Glutamatergic neuron (in vitro differentiated cells): Measurements from ENCODE around the gene POLDIP3. TPM values are rescaled to one million over a fixed set of nuclear protein-coding genes. Genes with fewer than 3 reads are reported as not detected.
A peak's percentile ranks its signal among the peaks of the same experiment; 100 is the strongest.

Experiments used
- DNase-seq: peaks from one replicate; pipeline ENCODE4 v3.0.0; 2022
- H3K27ac Mint-ChIP-seq: one replicate; pipeline ENCODE4 v1.8.0; 2020; ENCODE audit warnings: mild to moderate bottlenecking, mixed read lengths, inconsistent platforms; ENCODE audit not compliant: unreplicated experiment
- H3K27me3 Mint-ChIP-seq: one replicate; pipeline ENCODE4 v1.8.0; 2020; ENCODE audit warnings: mild to moderate bottlenecking, moderate library complexity, mixed read lengths, inconsistent platforms; ENCODE audit not compliant: unreplicated experiment
- H3K36me3 Mint-ChIP-seq: one replicate; pipeline ENCODE4 v1.8.0; 2020; ENCODE audit warnings: mild to moderate bottlenecking, mixed read lengths, inconsistent platforms; ENCODE audit not compliant: unreplicated experiment
- H3K4me1 Mint-ChIP-seq: one replicate; pipeline ENCODE4 v1.8.0; 2020; ENCODE audit warnings: mild to moderate bottlenecking, low read depth, mixed read lengths, inconsistent platforms; ENCODE audit not compliant: unreplicated experiment
- H3K4me3 Mint-ChIP-seq: one replicate; pipeline ENCODE4 v1.8.0; 2020; ENCODE audit warnings: mild to moderate bottlenecking, mixed read lengths, inconsistent platforms; ENCODE audit not compliant: unreplicated experiment
- H3K9me3 Mint-ChIP-seq: one replicate; pipeline ENCODE4 v1.8.0; 2020; ENCODE audit warnings: mild to moderate bottlenecking, moderate library complexity, mixed read lengths, inconsistent platforms; ENCODE audit not compliant: unreplicated experiment
- total RNA-seq: library from RNA; stranded (reverse); fragmentation: NEBNext Ultra II Directional; extraction: Animal tissue kit (Norgen Biotek cat#: 25700); gene quantifications from one replicate; pipeline ENCODE4 v1.2.1, GENCODE V29; 2021; ENCODE audit not compliant: unreplicated experiment
- TF ChIP-seq, protein P1 (sequence below): fragments of 200-600 bp; sonication (generic); IDR thresholded peaks from one replicate; pipeline ENCODE4 v1.5.0; 2021; ENCODE audit not compliant: partially characterized antibody, unreplicated experiment

The POLDIP3 gene
- total RNA-seq, 1 donor from 2014 or later, result 52.8 TPM

DNA sequence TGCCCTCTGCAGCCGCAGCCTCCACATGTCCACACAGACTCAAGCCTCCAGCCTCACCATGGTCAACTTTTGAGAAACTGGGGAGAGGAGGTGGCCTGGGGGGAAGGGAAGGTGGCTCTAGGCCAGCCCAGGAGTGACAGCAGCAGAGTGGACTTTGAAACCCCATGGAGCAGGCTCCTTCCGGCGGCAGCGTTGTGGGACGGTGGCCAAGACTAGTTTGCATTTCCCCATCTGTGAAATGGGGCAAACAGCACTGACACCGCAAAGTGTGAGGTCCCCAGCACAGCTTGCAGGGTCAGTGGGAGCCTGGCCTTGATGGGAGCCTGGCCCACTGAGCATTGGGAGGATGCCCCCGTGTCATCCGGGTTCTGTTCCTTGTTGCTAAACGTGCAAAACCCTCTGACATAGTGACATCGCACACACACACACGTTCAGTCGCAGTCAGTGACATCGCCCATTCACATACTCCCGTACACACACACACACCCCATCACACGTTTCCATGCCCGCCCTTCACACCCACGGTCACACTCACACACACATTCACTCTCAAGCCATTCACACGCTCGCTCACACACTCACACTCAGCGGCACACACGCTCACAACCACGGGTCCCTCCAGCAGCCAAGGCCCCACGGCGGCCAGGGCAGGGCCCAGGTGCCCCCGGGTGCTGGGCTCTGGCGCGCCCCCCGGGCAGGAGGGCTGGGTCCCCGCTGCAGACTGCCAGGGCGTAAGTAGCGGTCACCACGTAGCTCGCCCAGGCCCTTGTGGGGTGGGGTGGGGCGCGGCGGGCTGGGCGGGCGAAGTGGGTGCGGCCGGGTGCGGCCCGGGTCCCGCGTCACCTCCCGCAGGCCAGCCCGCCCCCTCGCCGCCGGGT, 33.9 kb upstream of the POLDIP3 start:
- TF ChIP-seq, protein P1, sequence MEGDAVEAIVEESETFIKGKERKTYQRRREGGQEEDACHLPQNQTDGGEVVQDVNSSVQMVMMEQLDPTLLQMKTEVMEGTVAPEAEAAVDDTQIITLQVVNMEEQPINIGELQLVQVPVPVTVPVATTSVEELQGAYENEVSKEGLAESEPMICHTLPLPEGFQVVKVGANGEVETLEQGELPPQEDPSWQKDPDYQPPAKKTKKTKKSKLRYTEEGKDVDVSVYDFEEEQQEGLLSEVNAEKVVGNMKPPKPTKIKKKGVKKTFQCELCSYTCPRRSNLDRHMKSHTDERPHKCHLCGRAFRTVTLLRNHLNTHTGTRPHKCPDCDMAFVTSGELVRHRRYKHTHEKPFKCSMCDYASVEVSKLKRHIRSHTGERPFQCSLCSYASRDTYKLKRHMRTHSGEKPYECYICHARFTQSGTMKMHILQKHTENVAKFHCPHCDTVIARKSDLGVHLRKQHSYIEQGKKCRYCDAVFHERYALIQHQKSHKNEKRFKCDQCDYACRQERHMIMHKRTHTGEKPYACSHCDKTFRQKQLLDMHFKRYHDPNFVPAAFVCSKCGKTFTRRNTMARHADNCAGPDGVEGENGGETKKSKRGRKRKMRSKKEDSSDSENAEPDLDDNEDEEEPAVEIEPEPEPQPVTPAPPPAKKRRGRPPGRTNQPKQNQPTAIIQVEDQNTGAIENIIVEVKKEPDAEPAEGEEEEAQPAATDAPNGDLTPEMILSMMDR, result no peak
- no peak for DNase-seq
- peaks cover 11% of the 10 kb centered on the region for H3K4me1 Mint-ChIP-seq

DNA sequence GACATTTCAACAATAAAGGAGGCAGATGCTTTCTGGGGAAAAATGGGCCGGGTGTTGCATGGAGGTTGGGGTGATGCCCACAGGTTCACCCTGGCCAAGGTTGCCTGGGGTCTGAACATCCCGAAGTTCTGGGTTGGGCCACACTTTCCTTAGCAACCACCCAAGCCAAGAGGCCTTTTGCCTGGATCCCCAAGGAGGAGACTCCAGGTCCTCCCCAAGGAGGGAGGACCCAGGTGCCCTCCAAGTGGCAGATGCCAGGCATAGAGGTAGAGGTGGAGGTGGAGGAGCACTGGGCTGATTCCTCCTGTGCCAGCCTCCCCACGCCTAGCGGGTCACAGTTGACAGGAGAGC, 33.3 kb upstream of the POLDIP3 start:
- Mint-ChIP-seq H3K27ac (no peak overlapping the region), H3K36me3 (no peaks in the 10 kb centered on the region), H3K9me3 (peaks cover 8% of the 10 kb centered on the region), H3K4me1 (peaks cover 11% of the 10 kb centered on the region), H3K4me3 (peak overlapping the region; percentile 98), H3K27me3 (peaks cover 5% of the 10 kb centered on the region)
- TF ChIP-seq, protein P1, result no peak
- DNase-seq, result no peak

More for the DNA sequence above, 33.9 kb upstream of the POLDIP3 start:
- Mint-ChIP-seq H3K4me3 (peak overlapping the region; percentile 98), H3K27ac (peak overlapping the region; percentile 96), H3K27me3 (peaks cover 5% of the 10 kb centered on the region), H3K9me3 (peaks cover 8% of the 10 kb centered on the region), H3K36me3 (no peaks in the 10 kb centered on the region)

DNA sequence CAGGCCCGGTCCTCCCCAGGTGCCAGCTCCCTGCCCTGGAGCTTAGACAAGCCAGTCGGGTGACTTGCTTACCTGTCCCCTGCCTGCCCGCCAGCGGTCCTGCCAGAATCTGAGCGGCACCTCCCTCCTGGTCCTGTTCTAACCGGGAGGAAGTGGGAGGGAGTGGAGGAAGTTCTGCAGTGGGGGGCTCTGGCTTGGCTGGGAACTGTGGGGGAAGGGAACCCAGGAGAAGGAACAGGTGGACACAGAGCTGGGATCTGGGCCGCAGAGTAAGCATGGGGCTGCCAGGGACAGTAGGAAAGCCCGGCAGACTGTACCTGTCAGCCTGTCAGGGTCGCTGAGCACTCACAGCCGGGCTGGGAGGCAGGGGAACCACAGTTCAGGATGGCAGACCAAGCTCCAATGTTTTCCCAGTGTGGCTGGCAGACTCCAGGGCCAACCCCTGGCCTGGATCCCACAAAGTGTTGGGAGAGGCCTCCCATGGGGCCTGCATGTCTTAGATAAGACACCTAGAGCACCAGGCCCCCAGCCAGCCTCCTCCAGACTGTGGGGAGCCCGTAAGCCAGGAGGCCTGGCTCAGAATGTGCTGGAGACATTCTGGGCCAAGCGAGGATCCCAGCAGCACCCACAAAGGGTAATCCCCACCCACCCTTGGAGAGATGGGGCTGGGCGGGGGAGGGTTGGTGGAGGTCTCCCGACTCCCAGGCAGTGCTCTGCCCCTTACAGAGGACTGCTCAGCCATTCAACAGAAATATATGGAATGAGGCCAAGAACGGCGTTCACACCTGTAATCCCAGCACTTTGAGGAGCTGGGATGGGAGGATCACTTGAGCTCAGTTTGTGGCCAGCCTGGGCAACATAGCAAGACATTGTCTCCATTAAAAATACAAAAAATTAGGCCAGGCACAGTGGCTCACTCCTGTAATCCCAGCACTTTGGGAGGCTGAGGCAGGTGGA, 32.2 kb upstream of the POLDIP3 start:
- Mint-ChIP-seq H3K27me3 (peaks cover 5% of the 10 kb centered on the region), H3K36me3 (no peaks in the 10 kb centered on the region), H3K9me3 (peaks cover 8% of the 10 kb centered on the region), H3K4me3 (peak overlapping the region; percentile 30), H3K4me1 (peaks cover 11% of the 10 kb centered on the region), H3K27ac (no peak overlapping the region)
- no peak for DNase-seq
- TF ChIP-seq, protein P1, result no peak

DNA sequence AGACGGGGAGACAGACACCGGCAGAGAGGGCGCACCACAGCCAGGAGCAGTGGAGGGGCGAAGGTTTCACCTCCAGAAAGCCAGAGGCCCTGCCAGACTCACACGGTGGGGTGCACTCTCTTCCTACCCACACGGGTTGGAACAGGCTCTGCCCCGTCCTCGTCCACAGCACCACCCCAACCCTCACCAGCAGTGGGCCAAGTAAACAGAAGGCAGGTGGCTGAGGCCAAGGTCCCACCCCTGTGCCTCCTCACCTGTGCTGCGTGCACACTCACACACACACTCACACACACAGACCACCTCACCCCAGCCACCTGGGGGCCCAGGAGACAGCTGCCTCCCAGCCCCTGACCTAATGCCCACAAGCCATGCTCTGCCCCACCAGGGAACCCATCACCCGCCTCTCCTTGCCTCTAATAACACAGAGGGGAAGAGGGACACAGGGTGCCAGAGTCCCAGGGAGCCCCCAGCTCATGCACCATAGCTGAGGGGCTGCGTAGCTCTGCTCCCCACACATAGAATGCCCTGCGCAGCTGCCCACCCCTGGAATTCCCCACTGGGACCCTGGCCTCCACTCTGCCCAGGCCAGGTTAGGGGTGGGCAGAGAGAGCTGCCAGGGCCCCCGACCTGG, 31.4 kb upstream of the POLDIP3 start:
- peaks cover 8% of the 10 kb centered on the region for H3K9me3 Mint-ChIP-seq
- peak; percentile 17 for DNase-seq
- H3K27me3 Mint-ChIP-seq, result peaks cover 5% of the 10 kb centered on the region
- TF ChIP-seq, protein P1, result no peak
- H3K36me3 Mint-ChIP-seq, result no peaks in the 10 kb centered on the region
- peak overlapping the region; percentile 43 for H3K27ac Mint-ChIP-seq
- H3K4me1 Mint-ChIP-seq, result peaks cover 11% of the 10 kb centered on the region
- peak overlapping the region; percentile 55 for H3K4me3 Mint-ChIP-seq
